Activated naive CD4-positive, alpha-beta T cell treated with anti-CD3 and anti-CD28 coated beads, Interleukin-2, amount 50 U/mL, for 16 hours (primary cell): ENCODE results near the gene TRMT1L.
"Not testable (repeated sequence)": the region's sequence is repeated elsewhere in the genome, so short reads cannot be mapped to it uniquely, and the experiment has no call there.

Source experiments
- DNase-seq: peaks from one replicate; pipeline ENCODE4 v3.0.0-alpha.2; 2020

TRMT1L gene, protein sequence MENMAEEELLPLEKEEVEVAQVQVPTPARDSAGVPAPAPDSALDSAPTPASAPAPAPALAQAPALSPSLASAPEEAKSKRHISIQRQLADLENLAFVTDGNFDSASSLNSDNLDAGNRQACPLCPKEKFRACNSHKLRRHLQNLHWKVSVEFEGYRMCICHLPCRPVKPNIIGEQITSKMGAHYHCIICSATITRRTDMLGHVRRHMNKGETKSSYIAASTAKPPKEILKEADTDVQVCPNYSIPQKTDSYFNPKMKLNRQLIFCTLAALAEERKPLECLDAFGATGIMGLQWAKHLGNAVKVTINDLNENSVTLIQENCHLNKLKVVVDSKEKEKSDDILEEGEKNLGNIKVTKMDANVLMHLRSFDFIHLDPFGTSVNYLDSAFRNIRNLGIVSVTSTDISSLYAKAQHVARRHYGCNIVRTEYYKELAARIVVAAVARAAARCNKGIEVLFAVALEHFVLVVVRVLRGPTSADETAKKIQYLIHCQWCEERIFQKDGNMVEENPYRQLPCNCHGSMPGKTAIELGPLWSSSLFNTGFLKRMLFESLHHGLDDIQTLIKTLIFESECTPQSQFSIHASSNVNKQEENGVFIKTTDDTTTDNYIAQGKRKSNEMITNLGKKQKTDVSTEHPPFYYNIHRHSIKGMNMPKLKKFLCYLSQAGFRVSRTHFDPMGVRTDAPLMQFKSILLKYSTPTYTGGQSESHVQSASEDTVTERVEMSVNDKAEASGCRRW

DNA sequence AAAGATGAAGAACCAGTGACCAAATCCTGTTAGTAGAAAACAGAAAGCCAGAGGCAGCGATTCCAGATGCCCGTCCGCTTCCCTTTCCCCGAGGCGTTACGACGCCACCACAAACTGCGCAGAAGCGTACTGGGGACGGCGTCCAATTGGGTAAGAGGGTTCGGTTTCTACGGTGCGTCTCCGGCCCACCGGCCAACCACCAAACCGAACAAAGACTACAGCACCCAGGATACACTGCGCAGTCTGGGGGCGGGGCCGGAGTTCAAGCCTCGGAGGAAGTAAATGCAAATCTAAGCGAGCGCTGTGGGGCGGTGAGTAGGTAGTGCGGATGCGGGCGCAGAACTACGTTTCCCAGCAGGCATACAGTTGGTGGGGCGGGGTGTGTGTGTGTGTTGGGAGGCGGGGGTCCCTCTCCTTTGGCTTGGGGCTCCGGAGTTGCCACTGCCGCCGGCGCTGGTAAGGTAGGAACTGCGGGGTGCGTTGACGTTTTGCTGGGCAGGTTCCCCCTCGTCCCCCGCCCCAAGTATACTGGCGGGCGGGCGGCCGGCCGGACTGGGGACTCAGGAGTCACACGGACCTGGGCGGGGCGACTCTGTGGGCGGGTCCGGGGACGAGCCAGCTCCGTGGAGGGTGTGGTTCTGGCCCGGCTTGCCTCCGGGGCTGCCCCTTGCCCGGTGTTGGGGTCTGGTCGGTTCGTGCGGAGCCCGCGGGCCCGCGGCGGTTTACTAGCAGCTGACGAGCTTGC, at the start of gene TRMT1L, which contains the start of gene SWT1:
Gene TRMT1L (minus strand): TSS at position 100 of the 745 bp plus-strand sequence. CDS start 241 bp downstream, outside the sequence.
Gene SWT1 (plus strand): TSS at position 314 of the 745 bp plus-strand sequence. CDS start 3,675 bp downstream, outside the sequence.
- peak; percentile 99 for DNase-seq

DNA sequence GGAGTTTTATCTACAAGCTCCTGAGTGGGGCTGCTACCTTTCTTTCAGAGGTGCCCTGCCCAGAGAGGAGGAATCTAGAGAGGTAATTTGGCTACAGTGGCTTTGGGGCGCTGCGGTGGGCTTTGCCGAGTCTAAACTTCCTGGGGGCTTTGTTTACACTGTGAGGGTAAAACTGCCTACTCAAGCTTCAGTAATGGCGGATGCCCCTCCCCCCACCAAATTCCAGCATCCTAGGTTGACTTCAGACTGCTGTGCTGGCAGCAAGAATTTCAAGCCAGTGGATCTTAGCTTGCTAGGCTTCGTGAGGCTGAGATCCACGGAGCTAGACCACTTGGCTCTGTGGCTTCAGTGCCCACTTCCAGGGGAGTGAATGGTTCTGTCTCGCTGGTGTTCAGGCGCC, 44.1 kb upstream of the TRMT1L start:
- DNase-seq = no peak

DNA sequence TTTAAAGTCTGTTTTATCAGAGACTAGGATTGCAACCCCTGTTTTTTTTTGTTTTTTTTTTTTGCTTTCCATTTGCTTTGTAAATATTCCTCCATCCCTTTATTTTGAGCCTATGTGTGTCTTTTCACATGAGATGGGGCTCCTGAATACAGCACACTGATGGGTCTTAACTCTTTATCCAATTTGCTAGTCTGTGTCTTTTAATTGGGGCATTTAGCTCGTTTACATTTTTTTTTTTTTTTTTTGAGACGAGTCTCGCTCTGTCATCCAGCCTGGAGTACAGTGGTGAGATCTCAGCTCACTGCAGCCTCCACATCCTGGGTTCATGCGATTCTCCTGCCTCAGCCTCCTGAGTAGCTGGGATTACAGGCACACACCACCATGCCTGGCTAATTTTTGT, 42.0 kb upstream of the TRMT1L start:
- DNase-seq = not testable (repeated sequence)

DNA sequence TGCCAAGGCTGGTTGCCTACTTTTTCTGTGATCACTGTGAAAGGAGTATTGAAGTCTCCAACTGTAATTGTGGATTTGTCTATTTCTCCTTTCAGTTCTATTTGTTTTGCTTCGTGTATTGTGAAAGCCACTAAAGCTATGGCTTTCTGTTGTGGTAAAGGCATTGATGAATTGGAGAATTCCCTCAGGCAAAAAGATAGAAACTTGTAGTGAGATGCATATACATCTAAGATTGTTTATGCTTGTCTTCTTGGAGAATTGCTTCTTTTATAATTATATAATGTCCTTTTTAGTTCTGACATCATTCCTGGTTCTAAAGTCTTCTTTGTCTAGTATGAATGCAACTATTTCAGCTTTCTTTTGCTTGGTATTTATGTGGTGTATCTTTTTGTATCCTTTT, 37.0 kb upstream of the TRMT1L start:
- no peak for DNase-seq

DNA sequence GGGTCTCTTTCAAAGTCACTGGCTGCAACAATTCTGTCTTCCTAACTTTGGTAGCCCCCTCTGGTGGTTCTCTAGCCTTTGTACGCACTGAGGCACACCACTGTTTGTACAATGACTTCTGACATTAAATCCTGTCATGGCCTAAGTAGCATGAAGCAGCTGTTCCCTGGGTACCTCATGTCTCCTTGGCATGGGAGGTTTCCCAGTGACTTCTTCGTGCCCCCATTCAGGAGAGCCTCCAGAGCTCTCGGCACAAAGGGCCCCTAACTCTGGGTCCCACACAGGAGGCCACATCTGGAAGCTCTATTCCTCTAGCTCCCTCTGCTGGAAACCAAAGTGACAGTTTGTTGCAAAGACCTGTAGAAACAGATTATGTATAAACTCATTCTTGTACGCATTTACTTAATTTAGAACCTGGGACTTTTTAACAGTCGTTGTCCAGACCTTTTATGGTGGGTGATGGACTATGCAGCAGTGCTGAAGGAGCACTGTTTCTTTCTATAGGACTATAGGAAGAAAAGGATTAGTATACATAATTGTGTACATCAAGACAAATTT, 13.6 kb upstream of the TRMT1L start:
- peak; percentile 19 for DNase-seq

DNA sequence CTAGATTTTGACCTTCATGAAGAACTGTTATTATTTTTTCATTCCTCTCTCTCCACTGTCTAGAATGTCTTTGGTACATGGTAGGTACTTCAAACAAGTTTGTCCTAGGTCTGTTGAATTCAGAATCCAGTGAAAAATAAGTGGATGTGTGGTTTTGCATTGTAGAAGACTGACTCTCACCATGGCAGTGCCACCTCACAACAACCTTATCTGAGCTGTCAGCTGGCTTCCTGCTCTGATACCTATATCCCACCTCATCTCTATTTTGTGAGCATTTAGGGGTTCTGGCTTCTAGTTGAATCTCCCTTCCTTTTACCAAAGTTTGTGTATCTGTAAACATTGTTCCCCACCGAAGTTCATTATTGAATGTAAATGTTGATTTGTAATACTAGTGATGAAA, 9.4 kb upstream of the TRMT1L start:
- no peak for DNase-seq

DNA sequence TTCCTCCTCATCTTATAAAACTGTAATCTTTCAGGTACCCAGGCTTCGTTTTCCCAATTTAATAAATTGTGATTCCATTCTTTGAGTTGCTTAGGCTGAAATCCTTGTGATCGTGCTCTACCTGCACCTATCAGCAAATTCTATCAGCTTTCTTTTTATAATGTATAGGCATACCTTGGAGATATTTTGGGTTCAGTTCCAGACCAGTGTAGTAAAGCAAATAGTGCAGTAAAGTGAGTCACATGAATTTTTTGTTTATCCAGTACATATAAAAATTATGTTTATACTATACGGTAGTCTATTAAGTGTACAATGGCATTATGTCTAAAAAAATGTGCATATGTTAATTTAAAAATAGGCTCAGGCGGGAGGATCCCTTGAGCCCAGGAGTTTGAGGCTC, 5.7 kb upstream of the TRMT1L start:
- DNase-seq = no peak

DNA sequence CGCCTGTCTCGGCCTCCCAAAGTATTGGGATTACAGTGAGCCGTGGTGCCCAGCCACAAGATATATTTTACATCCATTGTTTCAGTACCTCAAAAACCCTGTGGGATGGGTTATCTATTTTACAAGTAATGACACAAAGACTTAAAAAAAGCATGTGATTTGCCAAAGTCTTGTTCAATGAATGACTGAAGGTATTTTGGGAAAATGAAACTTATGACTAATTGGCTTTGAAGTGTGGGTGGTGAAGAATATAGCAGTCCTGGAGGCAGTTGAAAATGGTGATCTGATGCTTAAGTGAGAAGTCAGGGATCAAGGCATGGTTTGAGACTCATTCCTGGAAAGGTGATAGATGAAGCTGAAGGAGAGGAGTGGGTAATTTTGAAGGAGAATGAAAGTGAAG, 3.2 kb upstream of the TRMT1L start:
- no peak for DNase-seq

DNA sequence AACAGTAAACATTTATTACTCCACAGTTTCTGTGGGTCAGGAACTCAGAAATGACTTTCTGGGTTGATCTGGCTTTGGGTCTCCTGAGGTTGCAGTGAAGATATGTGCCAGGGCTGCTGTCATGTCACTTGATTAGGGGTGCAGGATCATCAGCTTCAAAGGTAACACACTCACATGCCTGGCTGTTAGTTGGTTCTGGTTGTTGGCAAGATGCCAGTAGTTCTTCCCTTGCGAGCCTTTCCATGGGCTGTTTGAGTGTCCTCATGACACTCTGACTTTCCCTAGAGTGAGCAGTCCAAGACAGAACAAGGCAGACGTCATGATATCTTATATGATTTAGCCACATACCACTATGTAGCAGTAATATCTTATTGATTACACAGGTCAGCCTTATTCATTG, 2.0 kb upstream of the TRMT1L start:
- DNase-seq = no peak

DNA sequence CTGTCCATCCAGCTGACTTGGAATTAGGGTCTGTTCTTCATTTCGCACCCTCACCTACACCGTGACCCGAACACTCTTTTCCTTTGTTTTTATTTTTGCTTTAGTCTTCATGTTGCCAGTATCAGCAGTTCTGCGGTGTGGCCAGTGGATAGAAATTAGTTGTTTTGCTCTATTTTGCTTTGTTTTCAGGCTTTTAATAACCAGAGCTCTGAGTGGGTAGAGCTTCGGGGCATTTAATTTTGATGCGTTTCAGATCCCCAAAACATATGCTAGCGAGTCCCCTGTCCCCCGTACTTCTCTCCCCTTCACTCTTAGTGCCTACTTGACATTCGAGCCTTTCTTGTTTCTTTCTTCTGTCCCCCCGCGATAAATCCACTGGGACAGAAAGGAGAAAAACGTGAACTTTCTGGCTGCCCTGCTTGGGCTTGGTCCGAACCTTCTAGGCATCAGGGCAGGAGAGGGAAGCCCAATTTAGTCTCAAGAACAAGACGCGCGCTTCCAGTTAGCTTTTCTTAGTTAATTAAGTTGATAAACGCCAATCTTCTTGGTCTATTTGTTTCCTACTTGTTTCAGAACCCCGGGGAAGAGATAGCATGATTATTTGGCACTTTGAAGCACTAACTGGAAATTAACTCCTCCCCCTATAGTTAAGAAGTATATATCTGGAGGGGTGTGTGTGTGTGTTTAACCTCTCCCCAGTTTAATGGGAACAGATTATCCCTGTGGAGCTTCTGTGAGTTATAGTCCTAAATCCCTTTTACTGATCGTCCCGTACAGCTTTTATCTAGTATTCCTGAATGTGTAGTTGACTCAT, 1.1 kb upstream of the TRMT1L start:
- no peak for DNase-seq

DNA sequence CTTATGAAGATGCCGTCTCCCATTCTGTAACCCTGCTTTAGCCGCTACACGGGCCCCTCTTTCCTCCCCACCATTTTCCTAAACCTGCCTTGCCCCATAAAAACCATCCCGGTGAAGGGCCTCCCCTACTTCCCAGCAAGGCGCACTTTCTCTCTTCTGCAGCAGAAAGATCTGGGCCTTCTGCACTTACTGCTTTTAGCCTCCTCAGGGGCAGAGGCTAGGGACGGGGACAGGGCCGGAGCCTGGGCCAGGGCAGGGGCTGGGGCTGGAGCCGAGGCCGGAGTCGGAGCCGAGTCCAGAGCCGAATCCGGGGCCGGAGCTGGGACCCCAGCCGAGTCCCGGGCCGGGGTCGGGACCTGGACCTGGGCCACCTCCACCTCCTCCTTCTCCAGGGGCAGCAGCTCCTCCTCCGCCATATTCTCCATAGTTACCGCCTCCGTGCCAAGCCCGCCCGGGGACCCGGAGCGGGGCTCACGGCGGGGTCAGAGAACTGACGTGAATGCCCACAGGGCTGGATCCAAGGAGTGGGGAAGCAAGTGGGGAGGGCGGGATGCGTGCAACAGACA, 382 bp downstream of the TRMT1L start:
- DNase-seq = no peak

DNA sequence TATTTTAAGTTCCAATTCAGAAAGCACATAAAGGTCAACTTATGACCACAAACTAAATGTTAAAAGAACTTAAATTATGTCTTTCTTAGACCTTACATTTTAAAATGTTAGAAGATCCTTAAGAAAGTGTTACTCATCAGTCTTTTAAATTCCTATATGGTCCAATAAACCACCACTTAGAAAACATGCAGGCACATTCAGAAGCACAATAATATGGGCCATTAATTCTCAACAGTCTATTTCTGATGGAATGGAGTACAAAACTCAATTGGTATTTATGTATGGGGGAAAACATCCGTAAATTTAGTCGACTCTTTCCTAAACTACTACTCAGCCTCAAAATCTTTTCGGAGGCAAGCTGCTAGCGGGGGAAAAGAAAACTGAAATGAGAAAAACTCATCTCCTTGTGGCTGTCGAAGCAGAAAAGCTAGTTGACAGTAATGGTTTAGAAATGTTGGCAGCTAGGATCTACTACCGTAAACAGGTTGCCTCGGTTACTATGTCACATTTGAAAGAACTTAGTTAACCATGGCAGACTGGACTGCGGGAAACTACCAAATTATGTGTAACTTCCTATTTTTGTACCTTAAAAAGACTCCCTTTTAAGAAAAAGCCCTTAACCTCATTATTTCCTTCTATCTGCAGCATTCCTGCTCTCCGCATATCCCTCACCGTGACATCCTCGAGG, 1.0 kb downstream of the TRMT1L start:
- DNase-seq = no peak

DNA sequence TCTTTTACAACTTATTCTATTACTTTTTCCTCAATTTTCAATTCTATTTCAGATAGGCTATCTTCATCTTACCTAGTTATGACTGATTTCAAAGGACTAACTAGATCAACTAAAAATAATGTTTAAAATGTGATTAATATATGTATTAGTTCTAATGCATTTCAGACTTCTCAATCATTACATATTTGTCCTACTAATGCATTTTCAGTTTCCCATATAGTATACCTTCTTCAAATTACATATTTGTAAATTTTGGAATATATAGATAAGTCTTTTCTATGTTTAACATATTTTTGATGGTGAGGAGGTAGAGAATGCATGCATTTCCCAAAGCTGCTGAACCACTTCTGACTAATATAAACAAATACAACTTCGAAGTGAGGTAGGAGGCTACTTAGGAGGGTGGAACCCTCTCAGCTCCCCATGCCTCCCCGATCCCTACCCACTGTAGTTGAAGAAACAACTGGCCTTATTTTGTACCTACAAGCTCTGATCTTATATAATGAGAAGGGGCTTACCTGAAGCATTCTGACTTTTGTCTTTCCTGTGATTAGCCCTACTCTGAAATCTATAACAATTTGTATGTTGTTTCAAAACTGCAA, 1.7 kb downstream of the TRMT1L start:
- no peak for DNase-seq

DNA sequence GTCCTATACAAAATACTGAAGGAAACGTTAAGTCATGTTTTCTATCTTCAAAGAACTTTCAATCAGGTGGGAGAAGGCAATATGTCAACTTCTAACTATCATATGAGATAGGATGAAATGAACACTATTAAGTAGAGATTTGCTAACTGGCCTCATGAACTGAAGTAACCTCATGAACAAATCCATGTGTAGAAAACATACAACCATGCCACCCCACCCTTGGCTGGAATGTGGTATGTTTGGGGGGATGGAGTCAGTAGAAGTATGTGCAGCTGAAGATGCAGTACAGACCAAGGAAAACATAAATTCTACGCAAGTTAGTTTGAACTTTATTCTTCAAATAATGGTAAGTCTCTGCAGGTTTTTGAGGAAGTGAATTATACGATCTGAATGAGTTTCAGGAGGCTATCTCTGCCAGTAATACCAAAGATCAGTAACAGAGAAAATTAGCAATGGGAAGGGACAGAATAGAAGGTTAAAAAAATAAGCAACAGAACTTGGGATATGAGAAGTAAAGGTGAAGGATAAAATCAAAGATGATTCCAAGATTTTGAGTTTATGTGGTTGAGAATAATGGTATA, 4.5 kb downstream of the TRMT1L start:
- no peak for DNase-seq

DNA sequence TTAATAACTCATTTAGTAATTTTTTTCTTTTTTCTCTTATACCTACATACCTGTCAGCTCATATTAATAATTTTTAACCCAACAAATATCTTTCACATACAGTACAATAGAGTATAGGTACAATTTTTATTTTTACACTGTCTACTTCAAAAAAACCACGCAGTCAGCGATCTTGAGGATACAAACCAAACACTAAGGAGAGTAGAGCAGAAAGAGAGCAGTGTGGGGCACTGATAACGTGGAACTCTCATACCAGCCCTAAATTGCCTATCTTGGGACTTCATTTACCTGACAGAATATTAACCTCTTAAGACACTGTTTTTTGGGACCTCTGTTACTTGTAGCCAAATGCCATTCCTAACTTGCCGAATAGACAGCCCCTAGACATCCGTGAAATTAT, 5.5 kb downstream of the TRMT1L start:
- DNase-seq = no peak

DNA sequence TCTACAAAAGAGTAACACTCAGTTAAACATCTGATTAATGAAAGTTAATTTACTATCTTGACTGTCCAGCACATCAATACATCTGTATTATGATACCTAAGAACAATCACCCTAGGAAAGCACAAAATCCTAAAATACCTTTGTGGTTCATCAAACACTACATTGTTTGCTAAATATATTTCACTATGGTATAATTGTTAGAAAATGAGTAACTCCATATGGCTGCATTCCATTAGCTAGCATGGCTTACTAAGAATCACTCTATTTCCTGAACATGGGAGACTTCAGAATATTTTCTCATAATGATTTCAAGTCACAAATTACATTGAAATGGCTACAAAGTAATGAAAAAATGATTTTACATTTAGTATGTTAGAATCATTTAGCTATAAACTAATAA, 12.5 kb downstream of the TRMT1L start:
- DNase-seq = no peak

DNA sequence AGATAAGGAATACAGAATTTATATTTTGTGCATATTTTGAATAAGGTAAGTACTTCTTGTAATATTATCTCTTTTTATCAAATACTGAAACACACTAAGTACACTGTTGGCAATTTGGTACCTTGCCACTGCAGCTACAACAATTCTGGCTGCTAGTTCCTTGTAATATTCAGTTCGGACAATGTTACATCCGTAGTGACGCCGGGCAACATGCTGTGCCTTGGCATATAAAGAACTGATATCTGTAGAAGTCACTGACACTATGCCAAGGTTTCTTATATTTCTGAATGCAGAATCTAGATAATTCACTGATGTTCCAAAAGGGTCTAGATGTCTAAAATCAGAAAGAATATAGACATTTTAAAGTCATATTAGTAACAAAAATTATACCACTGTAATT, 17.5 kb downstream of the TRMT1L start:
- no peak for DNase-seq

DNA sequence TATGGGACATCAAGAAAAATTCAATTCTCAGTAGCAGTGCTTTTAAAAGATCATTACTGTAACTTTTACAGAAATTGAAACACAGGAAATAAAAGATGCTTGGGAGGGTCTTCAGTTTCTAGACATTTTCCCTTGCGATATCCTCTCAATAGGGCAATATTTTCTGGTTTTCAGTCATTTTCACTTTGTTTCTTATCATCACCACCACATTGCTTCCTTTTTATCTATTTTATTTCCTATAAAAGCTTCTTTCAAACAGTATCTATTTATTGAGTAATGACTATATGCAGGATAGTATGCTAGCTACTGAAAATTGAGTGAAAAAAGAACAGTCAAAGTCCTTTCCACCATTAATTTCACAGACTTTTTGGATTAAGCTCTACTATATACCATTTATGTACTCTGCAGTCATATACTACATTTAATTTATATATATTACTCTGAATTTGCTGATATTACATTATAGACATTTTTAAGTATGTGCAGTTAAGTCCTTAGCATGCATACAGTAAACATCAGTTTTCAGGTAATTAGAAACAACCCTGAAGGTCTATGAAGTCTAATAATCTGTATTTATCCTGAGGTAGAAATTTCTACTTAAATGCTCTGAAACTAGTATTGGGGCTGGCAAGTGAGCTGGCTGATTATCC, 18.7 kb downstream of the TRMT1L start:
- DNase-seq = no peak

DNA sequence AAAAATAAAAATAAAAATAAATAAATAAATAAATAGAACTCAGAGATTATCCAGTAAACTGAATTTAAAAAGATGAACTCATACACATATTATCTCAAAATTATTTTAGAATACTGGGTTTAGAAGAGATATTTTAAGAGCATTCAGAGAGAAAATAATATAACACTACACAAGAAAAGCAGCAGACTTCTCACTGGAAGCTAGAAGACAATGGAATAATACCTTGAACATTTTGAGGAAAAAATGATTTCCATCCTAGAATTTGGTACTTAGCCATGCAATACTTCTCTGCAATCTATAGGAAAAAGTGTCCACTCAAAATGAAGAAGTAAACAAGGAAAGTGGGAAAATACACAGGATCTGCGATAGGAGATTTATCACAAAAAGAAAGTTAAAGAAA, 24.2 kb downstream of the TRMT1L start:
- no peak for DNase-seq

DNA sequence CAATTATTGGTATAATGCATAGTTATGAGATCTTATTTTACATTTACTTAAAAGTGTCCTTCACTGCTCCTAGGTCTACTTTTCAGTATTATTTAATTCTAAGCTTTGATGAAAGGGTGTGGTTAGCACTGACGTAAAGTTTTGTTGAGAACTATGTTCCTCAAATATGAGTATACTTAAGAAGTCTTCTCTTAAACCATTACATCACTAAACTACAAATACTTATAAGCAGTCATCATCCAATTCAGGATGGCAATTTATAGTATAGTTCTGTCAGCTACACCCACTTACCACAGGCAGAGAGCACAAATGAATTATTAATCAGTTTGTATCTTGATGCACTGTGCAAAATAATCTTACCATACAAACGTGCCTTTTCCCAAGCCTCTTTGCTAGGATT, 27.0 kb downstream of the TRMT1L start:
- DNase-seq = no peak
